C4-2B (cell line): ENCODE measurements around the gene PALLD.

ENCODE experiments used
- H3K27ac ChIP-seq: fragments of 450-650 bp; 2 replicates; pipeline ENCODE4 v1.5.1; 2017
- CTCF ChIP-seq: fragments of 450-650 bp; conservative IDR thresholded peaks from 2 replicates; pipeline ENCODE4 v1.5.1; 2017; ENCODE audit warnings: mild to moderate bottlenecking
- ZFX ChIP-seq: fragments of 450-650 bp; IDR thresholded peaks from 2 replicates; pipeline ENCODE4 v1.6.1; 2017

PALLD gene

GRCh38 chr4:168868044-168868781, 371.4 kb downstream of the PALLD start:
- no peak overlapping the region for H3K27ac ChIP-seq
- no peak for TF ChIP-seq ZFX
- no peak for TF ChIP-seq CTCF

GRCh38 chr4:168868802-168869201, 371.9 kb downstream of the PALLD start:
- TF ChIP-seq CTCF: peak; percentile 22
- TF ChIP-seq ZFX: no peak
- H3K27ac ChIP-seq: no peak overlapping the region

GRCh38 chr4:168870004-168870403, 373.2 kb downstream of the PALLD start:
- no peak for TF ChIP-seq CTCF
- no peak for TF ChIP-seq ZFX
- H3K27ac ChIP-seq: no peak overlapping the region

GRCh38 chr4:168871632-168872031, 374.8 kb downstream of the PALLD start:
- TF ChIP-seq CTCF (no peak), ZFX (no peak)
- H3K27ac ChIP-seq: no peak overlapping the region

- TF ChIP-seq ZFX (no peak), CTCF (no peak)
- no peak overlapping the region for H3K27ac ChIP-seq
These were observed 377.2 kb downstream of the PALLD start for GRCh38 chr4:168874083-168874482.

GRCh38 chr4:168876106-168876505, 379.3 kb downstream of the PALLD start:
- TF ChIP-seq ZFX: no peak
- TF ChIP-seq CTCF: no peak
- no peak overlapping the region for H3K27ac ChIP-seq

- H3K27ac ChIP-seq: no peak overlapping the region
- TF ChIP-seq CTCF (no peak), ZFX (no peak)
These were observed 380.9 kb downstream of the PALLD start for GRCh38 chr4:168877511-168878491.
